Measurements from ENCODE around the gene NDUFB8. TPM values are rescaled to one million over a fixed set of nuclear protein-coding genes. Genes with fewer than 3 reads are reported as not detected.
A peak's percentile ranks its signal among the peaks of the same experiment; 100 is the strongest.

The NDUFB8 gene
- total RNA-seq, 5 donors from 2014 or later (not counting 1 experiment from before 2014, with no cell fraction given): 138 to 175 (median 166) TPM

DNA sequence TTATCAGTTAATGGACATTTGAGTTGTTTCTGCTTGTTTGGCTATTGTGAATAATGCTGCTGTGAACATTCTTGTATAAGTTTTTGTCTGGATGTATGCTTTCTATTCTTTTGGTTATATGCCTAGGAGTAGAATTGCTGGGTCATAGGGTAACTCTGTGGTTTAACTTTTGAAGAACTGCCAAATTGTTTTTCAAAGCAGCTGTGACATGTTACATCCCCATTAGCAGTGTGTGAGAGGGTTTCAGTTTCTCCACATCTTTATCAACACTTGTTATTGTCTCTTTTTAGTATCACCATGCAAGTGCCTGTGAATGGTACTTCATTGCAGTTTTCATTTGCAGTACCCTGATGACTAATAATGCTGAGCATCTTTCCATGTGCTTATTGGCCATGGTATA is 2.1 kb upstream of the NDUFB8 start:
- ChIA-PET POLR2A (no interaction called here), CTCF (no interaction called here)
- Histone ChIP-seq H3K4me3 (ENCODE audit: control insufficient read depth in 1 of 2, extremely low read depth in 1 of 2, low read length in 1 of 2) (no peak overlapping the region), H3K27ac (ENCODE audit: low read length) (no peak overlapping the region), H3K9me3 (no peaks in the 10 kb centered on the region), H3K4me1 (ENCODE audit: control insufficient read depth in 1 of 2, extremely low read depth in 1 of 2, insufficient read depth in 2 of 2, low read length in 2 of 2) (peaks cover 30 to 41% of the 10 kb centered on the region in 2 experiments), H3K36me3 (ENCODE audit: control insufficient read depth in 2 of 2, extremely low read depth in 1 of 2, insufficient read depth in 1 of 2, low read length in 1 of 2) (peaks cover 0 to 5% of the 10 kb centered on the region in 2 donors), H3K27me3 (replicated peaks in 1 of 2; ENCODE audit: control insufficient read depth in 2 of 2, extremely low read depth in 1 of 2, insufficient read depth in 2 of 2, low read length in 1 of 2) (no peaks in the 10 kb centered on the region)
- Mint-ChIP-seq H3K4me3 (no peak overlapping the region), H3K9me3 (no peaks in the 10 kb centered on the region), H3K27me3 (no peaks in the 10 kb centered on the region), H3K36me3 (peaks cover 3% of the 10 kb centered on the region), H3K4me1 (peaks cover 22 to 31% (median 23%) of the 10 kb centered on the region in 3 donors), H3K27ac (no peak overlapping the region)
- DNase-seq: no peak
- no peak for ATAC-seq (replicated peaks in 1 of 4)

GRCh38 chr10:100528921-100529474 is 673 bp downstream of the NDUFB8 start:
- Mint-ChIP-seq H3K27me3 (no peaks in the 10 kb centered on the region), H3K27ac (peak overlapping the region; percentile 99), H3K36me3 (peaks cover 23% of the 10 kb centered on the region), H3K9me3 (no peaks in the 10 kb centered on the region), H3K4me1 (peaks cover 33 to 44% (median 37%) of the 10 kb centered on the region in 3 donors), H3K4me3 (peak overlapping the region; percentile 87 to 100 (median 99))
- H3K4me3 ChIP-seq (ENCODE audit: control insufficient read depth in 1 of 2, extremely low read depth in 1 of 2, low read length in 1 of 2): peak overlapping the region; percentile 90 to 95
- peak overlapping the region; percentile 70 for H3K27ac ChIP-seq (ENCODE audit: low read length)
- peaks cover 0 to 32% of the 10 kb centered on the region in 2 donors for H3K36me3 ChIP-seq (ENCODE audit: control insufficient read depth in 2 of 2, extremely low read depth in 1 of 2, insufficient read depth in 1 of 2, low read length in 1 of 2)
- H3K27me3 ChIP-seq (replicated peaks in 1 of 2; ENCODE audit: control insufficient read depth in 2 of 2, extremely low read depth in 1 of 2, insufficient read depth in 2 of 2, low read length in 1 of 2): no peaks in the 10 kb centered on the region
- WGBS (ENCODE audit: insufficient coverage): under 1% methylated on average over 18 of the region's 18 CpGs
- ATAC-seq (replicated peaks in 1 of 4): peak; percentile 4 to 38 (median 32)
- no peak for DNase-seq
- ChIA-PET POLR2A (no interaction called here), CTCF (interaction anchor here in 1 of 2 donors (0.6 to 3.1 kb wide), 3 partner anchors 10 to 47 kb away, joined by 3 to 13 read pairs (median 4); no protein-coding TSS in a partner anchor)
- peaks cover 16 to 27% of the 10 kb centered on the region in 2 experiments for H3K4me1 ChIP-seq (ENCODE audit: control insufficient read depth in 1 of 2, extremely low read depth in 1 of 2, insufficient read depth in 2 of 2, low read length in 2 of 2)
- no peaks in the 10 kb centered on the region for H3K9me3 ChIP-seq

- DNase-seq: peak in 1 of 35 experiments; percentile 56
- peak overlapping the region; percentile 70 for H3K27ac ChIP-seq (ENCODE audit: low read length)
- no peaks in the 10 kb centered on the region for H3K27me3 ChIP-seq (replicated peaks in 1 of 2; ENCODE audit: control insufficient read depth in 2 of 2, extremely low read depth in 1 of 2, insufficient read depth in 2 of 2, low read length in 1 of 2)
- H3K36me3 ChIP-seq (ENCODE audit: control insufficient read depth in 2 of 2, extremely low read depth in 1 of 2, insufficient read depth in 1 of 2, low read length in 1 of 2): peaks cover 2 to 38% of the 10 kb centered on the region in 2 donors
- H3K9me3 ChIP-seq: no peaks in the 10 kb centered on the region
- no peaks in the 10 kb centered on the region for H3K9me3 Mint-ChIP-seq
- peak overlapping the region; percentile 90 to 95 for H3K4me3 ChIP-seq (ENCODE audit: control insufficient read depth in 1 of 2, extremely low read depth in 1 of 2, low read length in 1 of 2)
- 71% methylated on average over 1 of the region's 7 CpGs for WGBS (ENCODE audit: insufficient coverage)
- peak overlapping the region; percentile 87 to 100 (median 99) for H3K4me3 Mint-ChIP-seq
- ATAC-seq (replicated peaks in 1 of 4): peak in 2 of 4 experiments; percentile 4 to 51
- no peaks in the 10 kb centered on the region for H3K27me3 Mint-ChIP-seq
- H3K4me1 ChIP-seq (ENCODE audit: control insufficient read depth in 1 of 2, extremely low read depth in 1 of 2, insufficient read depth in 2 of 2, low read length in 2 of 2): peaks cover 16 to 27% of the 10 kb centered on the region in 2 experiments
- H3K4me1 Mint-ChIP-seq: peaks cover 34 to 44% (median 37%) of the 10 kb centered on the region in 3 donors
- peak overlapping the region; percentile 99 for H3K27ac Mint-ChIP-seq
- H3K36me3 Mint-ChIP-seq: peaks cover 29% of the 10 kb centered on the region
- CTCF ChIA-PET: interaction anchor here (0.5 to 3.7 kb wide), 6 partner anchors 8 to 46 kb away, joined by 3 to 20 read pairs (median 4); partner anchors contain the start of gene HIF1AN (in 2 of the 2)
- POLR2A ChIA-PET: interaction anchor here in 1 of 2 donors (0.5 to 0.6 kb wide), 2 partner anchors 7 to 16 kb away, joined by 4 to 5 read pairs; partner anchors contain the start of gene HIF1AN
These were observed 1.4 kb downstream of the NDUFB8 start for GRCh38 chr10:100528123-100528886.

DNA sequence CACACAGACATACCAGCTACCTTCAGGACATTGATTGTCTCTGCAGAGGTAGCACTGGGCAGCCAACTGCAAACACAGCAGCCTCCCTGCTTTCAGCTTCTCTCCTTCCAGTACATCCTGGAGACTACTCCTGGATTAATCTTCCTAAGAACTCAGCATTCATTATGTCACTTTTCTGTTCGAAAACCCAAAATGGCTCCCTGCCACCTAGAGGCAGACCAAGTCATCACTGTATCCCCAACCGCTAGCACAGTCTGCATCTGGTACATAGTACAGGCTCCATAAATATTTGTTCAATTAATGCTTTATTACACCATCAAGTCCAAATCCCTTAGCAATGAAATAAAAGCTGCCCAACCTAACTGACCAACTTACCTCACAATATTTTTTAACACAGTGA is 5.0 kb downstream of the NDUFB8 start:
- Mint-ChIP-seq H3K4me1 (peaks cover 28 to 36% (median 29%) of the 10 kb centered on the region in 3 donors), H3K27me3 (no peaks in the 10 kb centered on the region), H3K27ac (peak overlapping the region in 1 of 2 donors; percentile 64), H3K36me3 (peaks cover 29% of the 10 kb centered on the region), H3K9me3 (no peaks in the 10 kb centered on the region), H3K4me3 (no peak overlapping the region)
- Histone ChIP-seq H3K4me1 (ENCODE audit: control insufficient read depth in 1 of 2, extremely low read depth in 1 of 2, insufficient read depth in 2 of 2, low read length in 2 of 2) (peaks cover 12 to 20% of the 10 kb centered on the region in 2 experiments), H3K9me3 (no peaks in the 10 kb centered on the region), H3K4me3 (ENCODE audit: control insufficient read depth in 1 of 2, extremely low read depth in 1 of 2, low read length in 1 of 2) (no peak overlapping the region), H3K27ac (ENCODE audit: low read length) (no peak overlapping the region), H3K27me3 (replicated peaks in 1 of 2; ENCODE audit: control insufficient read depth in 2 of 2, extremely low read depth in 1 of 2, insufficient read depth in 2 of 2, low read length in 1 of 2) (no peaks in the 10 kb centered on the region), H3K36me3 (ENCODE audit: control insufficient read depth in 2 of 2, extremely low read depth in 1 of 2, insufficient read depth in 1 of 2, low read length in 1 of 2) (peaks cover 2 to 43% of the 10 kb centered on the region in 2 donors)
- CTCF ChIA-PET: interaction anchor here in 1 of 2 donors (0.5 to 3.7 kb wide), 3 partner anchors 11 to 514 kb away, joined by 3 to 20 read pairs (median 4); partner anchors contain the start of gene HIF1AN
- POLR2A ChIA-PET: no interaction called here
- no peak for ATAC-seq (replicated peaks in 1 of 4)
- DNase-seq: no peak
- 85% methylated on average over 2 of the region's 2 CpGs for WGBS (ENCODE audit: insufficient coverage)

GRCh38 chr10:100524206-100524605 is 5.5 kb downstream of the NDUFB8 start:
- peaks cover 26 to 34% (median 28%) of the 10 kb centered on the region in 3 donors for H3K4me1 Mint-ChIP-seq
- no peaks in the 10 kb centered on the region for H3K27me3 ChIP-seq (replicated peaks in 1 of 2; ENCODE audit: control insufficient read depth in 2 of 2, extremely low read depth in 1 of 2, insufficient read depth in 2 of 2, low read length in 1 of 2)
- peak overlapping the region in 1 of 2 donors; percentile 48 for H3K27ac Mint-ChIP-seq
- no peaks in the 10 kb centered on the region for H3K27me3 Mint-ChIP-seq
- DNase-seq (no peak), ATAC-seq (replicated peaks in 1 of 4) (no peak)
- H3K4me3 ChIP-seq (ENCODE audit: control insufficient read depth in 1 of 2, extremely low read depth in 1 of 2, low read length in 1 of 2): no peak overlapping the region
- ChIA-PET POLR2A (no interaction called here), CTCF (interaction anchor here in 1 of 2 donors (0.5 to 0.9 kb wide), 2 partner anchors 15 to 514 kb away, joined by 3 to 4 read pairs; no protein-coding TSS in a partner anchor)
- 80% methylated on average over 1 of the region's 6 CpGs for WGBS (ENCODE audit: insufficient coverage)
- H3K27ac ChIP-seq (ENCODE audit: low read length): no peak overlapping the region
- H3K36me3 Mint-ChIP-seq: peaks cover 29% of the 10 kb centered on the region
- no peaks in the 10 kb centered on the region for H3K9me3 Mint-ChIP-seq
- H3K4me1 ChIP-seq (ENCODE audit: control insufficient read depth in 1 of 2, extremely low read depth in 1 of 2, insufficient read depth in 2 of 2, low read length in 2 of 2): peaks cover 13 to 21% of the 10 kb centered on the region in 2 experiments
- peaks cover 2 to 43% of the 10 kb centered on the region in 2 donors for H3K36me3 ChIP-seq (ENCODE audit: control insufficient read depth in 2 of 2, extremely low read depth in 1 of 2, insufficient read depth in 1 of 2, low read length in 1 of 2)
- H3K4me3 Mint-ChIP-seq: no peak overlapping the region
- H3K9me3 ChIP-seq: no peaks in the 10 kb centered on the region

DNA sequence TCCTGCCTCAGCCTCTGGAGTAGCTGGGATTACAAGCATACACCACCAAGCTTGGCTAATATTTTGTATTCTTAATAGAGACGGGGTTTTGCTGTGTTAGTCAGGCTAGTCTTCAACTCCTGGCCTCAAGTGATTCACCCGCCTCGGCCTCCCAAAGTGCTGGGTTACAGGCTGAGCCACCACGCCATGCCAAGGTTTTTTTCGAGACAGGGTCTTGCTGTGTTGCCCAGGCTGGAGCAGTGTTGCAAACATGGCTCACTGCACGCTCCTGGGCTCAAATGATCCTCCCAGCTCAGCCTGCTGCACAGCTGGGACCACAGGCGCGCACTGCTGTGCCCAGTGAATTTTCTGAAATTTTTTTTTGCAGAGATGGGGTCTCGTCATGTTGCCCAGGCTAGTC is 6.7 kb downstream of the NDUFB8 start:
- Mint-ChIP-seq H3K27me3 (no peaks in the 10 kb centered on the region), H3K4me1 (peaks cover 28 to 33% (median 28%) of the 10 kb centered on the region in 3 donors), H3K9me3 (no peaks in the 10 kb centered on the region), H3K36me3 (peaks cover 29% of the 10 kb centered on the region), H3K4me3 (no peak overlapping the region), H3K27ac (no peak overlapping the region)
- no peak for ATAC-seq (replicated peaks in 1 of 4)
- WGBS (ENCODE audit: insufficient coverage): over 99% methylated on average over 7 of the region's 9 CpGs
- Histone ChIP-seq H3K27ac (ENCODE audit: low read length) (no peak overlapping the region), H3K36me3 (ENCODE audit: control insufficient read depth in 2 of 2, extremely low read depth in 1 of 2, insufficient read depth in 1 of 2, low read length in 1 of 2) (peaks cover 2 to 43% of the 10 kb centered on the region in 2 donors), H3K4me3 (ENCODE audit: control insufficient read depth in 1 of 2, extremely low read depth in 1 of 2, low read length in 1 of 2) (no peak overlapping the region), H3K9me3 (no peaks in the 10 kb centered on the region), H3K4me1 (ENCODE audit: control insufficient read depth in 1 of 2, extremely low read depth in 1 of 2, insufficient read depth in 2 of 2, low read length in 2 of 2) (peaks cover 11 to 14% of the 10 kb centered on the region in 2 experiments), H3K27me3 (replicated peaks in 1 of 2; ENCODE audit: control insufficient read depth in 2 of 2, extremely low read depth in 1 of 2, insufficient read depth in 2 of 2, low read length in 1 of 2) (no peaks in the 10 kb centered on the region)
- CTCF ChIA-PET: interaction anchor here in 1 of 2 donors (0.6 to 2.1 kb wide), 2 partner anchors 12 to 20 kb away, joined by 3 to 15 read pairs; no protein-coding TSS in a partner anchor
- POLR2A ChIA-PET: interaction anchor here (1.0 kb wide), 2 partner anchors 12 to 13 kb away, joined by 3 to 4 read pairs; partner anchors contain the start of gene HIF1AN (in 1 of the 2)
- no peak for DNase-seq
